Measurements from ENCODE around the gene MAMSTR. TPM values are rescaled to one million over a fixed set of nuclear protein-coding genes. Genes with fewer than 3 reads are reported as not detected.

MAMSTR gene
- total RNA-seq, 1 donor from 2014 or later = 1.3 TPM

DNA sequence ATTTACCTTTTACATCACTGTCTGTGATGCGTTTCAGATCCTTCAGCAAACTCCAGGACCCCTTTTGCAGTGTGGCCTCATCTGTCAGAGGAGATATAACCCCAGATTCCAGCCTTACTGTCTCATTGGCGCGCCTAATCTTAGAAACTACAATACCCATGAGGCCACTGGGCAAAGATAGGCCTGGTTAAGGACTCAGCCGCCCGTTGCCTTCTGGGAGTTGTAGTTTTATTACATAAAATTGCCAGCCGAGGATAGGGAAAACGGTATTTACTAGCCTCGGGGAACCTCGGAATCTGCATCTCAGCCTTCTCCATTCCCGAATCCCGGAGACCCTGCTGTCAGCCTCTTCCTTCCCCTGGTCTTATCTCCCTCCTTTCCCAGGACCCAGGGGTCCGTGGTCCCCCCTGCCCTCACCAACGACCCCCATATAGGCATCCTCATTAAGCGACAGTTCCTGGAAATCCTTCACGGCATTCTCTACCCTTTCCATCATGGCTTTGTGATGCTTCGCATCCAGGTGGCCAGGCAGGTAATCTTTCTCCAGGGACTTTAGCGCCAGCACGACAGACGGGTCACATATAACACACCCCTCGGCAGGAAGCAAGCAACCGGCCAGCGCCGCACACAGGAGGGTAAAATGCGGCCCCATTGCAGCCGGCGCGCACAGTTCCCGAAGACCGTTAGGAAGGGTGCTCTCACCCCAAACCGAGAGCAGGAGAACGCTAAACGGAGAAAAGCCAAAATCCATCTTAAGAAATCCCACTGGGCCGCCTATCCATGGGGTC lies 25.9 kb upstream of the MAMSTR start:
- Mint-ChIP-seq H3K27me3 (ENCODE audit: unreplicated experiment) (no peaks in the 10 kb centered on the region), H3K27ac (ENCODE audit: unreplicated experiment) (no peak overlapping the region), H3K4me3 (ENCODE audit: unreplicated experiment) (no peak overlapping the region), H3K36me3 (ENCODE audit: unreplicated experiment) (no peaks in the 10 kb centered on the region), H3K4me1 (ENCODE audit: unreplicated experiment) (peaks cover 4% of the 10 kb centered on the region), H3K9me3 (ENCODE audit: unreplicated experiment) (no peaks in the 10 kb centered on the region)
- no peak for DNase-seq (ENCODE audit: extremely low spot score, unreplicated experiment)
- TF ChIP-seq, protein P1, sequence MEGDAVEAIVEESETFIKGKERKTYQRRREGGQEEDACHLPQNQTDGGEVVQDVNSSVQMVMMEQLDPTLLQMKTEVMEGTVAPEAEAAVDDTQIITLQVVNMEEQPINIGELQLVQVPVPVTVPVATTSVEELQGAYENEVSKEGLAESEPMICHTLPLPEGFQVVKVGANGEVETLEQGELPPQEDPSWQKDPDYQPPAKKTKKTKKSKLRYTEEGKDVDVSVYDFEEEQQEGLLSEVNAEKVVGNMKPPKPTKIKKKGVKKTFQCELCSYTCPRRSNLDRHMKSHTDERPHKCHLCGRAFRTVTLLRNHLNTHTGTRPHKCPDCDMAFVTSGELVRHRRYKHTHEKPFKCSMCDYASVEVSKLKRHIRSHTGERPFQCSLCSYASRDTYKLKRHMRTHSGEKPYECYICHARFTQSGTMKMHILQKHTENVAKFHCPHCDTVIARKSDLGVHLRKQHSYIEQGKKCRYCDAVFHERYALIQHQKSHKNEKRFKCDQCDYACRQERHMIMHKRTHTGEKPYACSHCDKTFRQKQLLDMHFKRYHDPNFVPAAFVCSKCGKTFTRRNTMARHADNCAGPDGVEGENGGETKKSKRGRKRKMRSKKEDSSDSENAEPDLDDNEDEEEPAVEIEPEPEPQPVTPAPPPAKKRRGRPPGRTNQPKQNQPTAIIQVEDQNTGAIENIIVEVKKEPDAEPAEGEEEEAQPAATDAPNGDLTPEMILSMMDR (IDR thresholded peaks at IDR 0.05) = no peak

DNA sequence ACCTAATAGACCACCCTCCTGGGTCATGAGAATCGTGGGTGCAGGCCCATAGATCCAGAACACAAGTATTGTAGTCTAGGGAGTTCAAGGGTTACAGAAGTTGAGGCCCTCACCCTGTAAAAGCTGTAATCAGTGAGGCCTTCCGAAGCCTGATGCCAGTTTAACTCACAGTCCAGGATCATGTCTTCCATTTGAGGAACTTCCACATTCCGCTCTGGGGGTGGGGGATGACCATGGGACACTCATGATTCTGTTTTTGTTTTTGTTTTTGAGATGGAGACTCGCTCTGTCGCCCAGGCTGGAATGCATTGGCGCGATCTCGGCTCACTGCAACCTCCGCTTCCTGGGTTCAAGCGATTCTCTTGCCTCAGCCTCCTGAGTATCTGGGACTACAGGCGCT lies 22.6 kb upstream of the MAMSTR start:
- TF ChIP-seq, protein P1 (IDR thresholded peaks at IDR 0.05) = no peak
- no peak for DNase-seq (ENCODE audit: extremely low spot score, unreplicated experiment)
- Mint-ChIP-seq H3K27ac (ENCODE audit: unreplicated experiment) (no peak overlapping the region), H3K9me3 (ENCODE audit: unreplicated experiment) (no peaks in the 10 kb centered on the region), H3K4me3 (ENCODE audit: unreplicated experiment) (no peak overlapping the region), H3K36me3 (ENCODE audit: unreplicated experiment) (no peaks in the 10 kb centered on the region), H3K4me1 (ENCODE audit: unreplicated experiment) (peaks cover 6% of the 10 kb centered on the region), H3K27me3 (ENCODE audit: unreplicated experiment) (no peaks in the 10 kb centered on the region)

DNA sequence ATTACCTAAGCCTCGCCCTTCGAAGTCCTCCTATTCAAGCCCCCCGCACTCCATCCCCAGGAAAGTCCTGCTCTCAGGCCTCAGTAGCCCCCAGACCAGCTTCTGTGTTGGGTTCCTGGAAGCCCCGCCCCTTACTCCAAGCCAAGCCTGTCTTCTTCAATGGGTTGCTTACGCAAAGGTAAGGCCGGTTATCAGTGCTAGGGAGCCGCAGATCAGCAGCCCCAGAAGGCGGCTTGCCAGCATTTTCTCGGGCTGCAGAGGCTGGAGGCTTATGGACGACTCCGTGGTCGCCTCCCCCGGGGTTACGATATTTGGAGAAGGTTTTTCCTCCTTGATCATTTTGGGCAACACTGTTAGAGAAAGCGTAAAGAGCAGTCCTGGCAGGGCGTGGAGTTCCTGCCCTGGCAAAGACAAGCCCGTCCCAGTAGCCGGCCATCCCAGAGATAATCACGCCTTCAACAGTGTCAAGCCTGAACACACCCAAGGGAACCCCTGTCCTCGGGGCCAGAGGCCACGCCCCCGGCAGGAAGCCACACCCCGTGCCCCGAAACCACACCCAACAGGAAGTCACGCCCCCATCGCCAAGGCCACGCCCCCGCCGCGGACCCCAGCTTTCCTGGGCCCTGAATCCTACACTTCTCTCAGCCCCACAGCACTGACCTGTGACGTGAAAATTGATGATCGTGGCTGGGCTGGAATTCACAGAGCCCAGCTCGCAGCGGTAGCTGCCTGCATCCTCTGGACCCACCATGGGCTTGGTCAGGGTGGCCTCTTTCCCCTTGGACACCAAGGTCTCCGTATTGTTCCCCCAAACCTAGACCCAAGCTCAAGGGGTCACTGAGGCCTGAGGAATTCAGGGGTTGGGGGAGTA lies 21.8 kb upstream of the MAMSTR start:
- TF ChIP-seq, protein P1 (IDR thresholded peaks at IDR 0.05) = no peak

DNA sequence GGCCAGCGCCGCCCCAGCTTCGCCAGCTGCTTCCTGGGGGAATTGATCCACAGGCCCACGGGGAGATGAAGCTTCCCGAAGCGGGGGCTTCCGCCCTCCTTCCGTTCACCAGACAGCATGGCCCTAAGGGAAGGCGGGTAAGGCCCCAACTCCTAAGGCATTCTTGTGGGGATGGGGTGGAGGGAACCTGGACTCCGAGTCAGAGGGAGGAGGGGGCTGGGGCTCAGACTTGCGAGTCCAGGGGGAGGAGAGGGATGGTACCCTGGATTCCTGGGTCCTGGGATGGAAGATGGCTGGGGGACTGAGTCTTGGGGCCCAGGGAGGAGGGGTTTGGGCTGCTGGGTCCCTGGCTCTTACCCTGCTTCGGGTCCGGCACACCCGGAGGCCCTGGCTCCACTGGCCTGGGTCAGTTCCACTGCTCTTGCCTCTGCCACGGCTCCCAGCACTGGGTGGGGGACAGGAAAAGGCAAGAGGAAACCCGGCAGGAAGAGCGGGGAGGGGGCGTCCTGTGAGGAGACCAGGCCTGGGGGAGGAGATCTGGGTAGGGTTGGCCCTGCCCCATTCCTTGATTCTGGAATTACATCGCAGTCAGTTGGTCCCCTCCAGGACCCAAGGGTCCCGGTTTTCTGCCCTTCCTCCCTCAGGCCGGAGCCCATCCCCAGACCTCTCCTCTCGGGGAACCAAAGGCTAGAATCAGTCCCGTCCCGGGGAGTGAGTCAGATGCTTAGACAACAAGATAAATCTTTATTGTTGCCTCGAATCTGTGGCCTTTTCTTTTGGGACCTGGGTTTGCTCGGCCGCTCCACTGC lies 20.8 kb upstream of the MAMSTR start, which contains the start of gene RASIP1:
Gene RASIP1, minus strand, starts transcription at position 447 of the 809 bp plus-strand sequence. Its CDS starts 328 bp downstream, at position 119.
- Mint-ChIP-seq H3K4me3 (ENCODE audit: unreplicated experiment) (peak within 1 kb of the TSS; percentile 35), H3K36me3 (ENCODE audit: unreplicated experiment) (no peaks in the 10 kb centered on the region), H3K4me1 (ENCODE audit: unreplicated experiment) (peaks cover 4% of the 10 kb centered on the region), H3K9me3 (ENCODE audit: unreplicated experiment) (no peaks in the 10 kb centered on the region), H3K27me3 (ENCODE audit: unreplicated experiment) (no peaks in the 10 kb centered on the region), H3K27ac (ENCODE audit: unreplicated experiment) (no peak within 1 kb of the TSS)
- TF ChIP-seq, protein P1 (IDR thresholded peaks at IDR 0.05) = no peak
- no peak for DNase-seq (ENCODE audit: extremely low spot score, unreplicated experiment)

More for the DNA sequence above, 21.8 kb upstream of the MAMSTR start:
- H3K4me1 Mint-ChIP-seq (ENCODE audit: unreplicated experiment) = peaks cover 4% of the 10 kb centered on the region
- H3K27ac Mint-ChIP-seq (ENCODE audit: unreplicated experiment) = no peak overlapping the region
- H3K36me3 Mint-ChIP-seq (ENCODE audit: unreplicated experiment) = no peaks in the 10 kb centered on the region
- no peak overlapping the region for H3K4me3 Mint-ChIP-seq (ENCODE audit: unreplicated experiment)
- no peaks in the 10 kb centered on the region for H3K27me3 Mint-ChIP-seq (ENCODE audit: unreplicated experiment)
- H3K9me3 Mint-ChIP-seq (ENCODE audit: unreplicated experiment) = no peaks in the 10 kb centered on the region
- no peak for DNase-seq (ENCODE audit: extremely low spot score, unreplicated experiment)

Data from osteocyte (in vitro differentiated cells).